Right kidney (tissue), 1 donor: ENCODE data around the gene PLEKHA4.
"Not testable (repeated sequence)": the region's sequence is repeated elsewhere in the genome, so short reads cannot be mapped to it uniquely, and the experiment has no call there.

Experiments
- DNase-seq: peaks from one replicate; pipeline ENCODE4 v3.0.0-alpha.2; 2016

The PLEKHA4 gene

GRCh38 chr19:48866692-48867091, 1.7 kb downstream of the PLEKHA4 start:
- no peak for DNase-seq

- no peak for DNase-seq
These were observed 5.6 kb downstream of the PLEKHA4 start for GRCh38 chr19:48862827-48863226.

GRCh38 chr19:48861313-48861712, 7.1 kb downstream of the PLEKHA4 start:
- DNase-seq: no peak

GRCh38 chr19:48859711-48860572, 8.5 kb downstream of the PLEKHA4 start:
- no peak for DNase-seq

DNA sequence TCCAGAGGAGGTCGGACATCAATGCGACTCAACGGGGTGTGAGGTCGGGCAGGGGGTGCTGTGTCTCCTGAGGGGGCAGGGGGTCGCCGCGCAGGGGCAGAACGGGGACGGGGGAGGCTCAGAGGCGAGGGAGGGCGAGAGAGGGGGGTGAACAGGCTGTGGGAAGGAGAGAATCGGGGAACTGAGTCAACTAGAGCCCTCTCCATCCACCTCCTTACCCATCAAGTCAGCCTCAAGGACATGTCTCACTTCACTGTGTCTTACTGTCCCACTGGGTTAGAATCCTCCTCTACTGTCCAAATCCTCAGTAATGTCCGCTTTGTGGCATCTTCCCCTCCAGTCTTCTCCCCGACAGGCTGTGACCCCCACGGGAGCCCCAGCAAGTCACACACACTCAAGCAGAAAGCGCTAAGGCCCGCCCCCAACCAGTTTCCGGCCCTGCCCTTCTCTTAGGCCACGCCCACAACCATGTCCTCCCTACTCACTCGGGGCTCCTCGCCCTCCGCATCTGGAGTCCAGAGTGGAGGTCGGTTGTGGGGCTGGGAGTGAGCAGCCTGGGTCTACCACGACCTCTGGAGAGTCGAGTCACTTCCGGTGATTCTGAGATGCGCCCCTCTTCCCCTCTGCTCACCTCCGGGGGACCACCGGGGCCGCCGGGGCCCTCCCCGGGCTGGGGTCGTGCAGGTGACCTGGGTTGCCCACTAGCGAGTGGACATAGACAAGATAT, 9.3 kb downstream of the PLEKHA4 start:
- no peak for DNase-seq

DNA sequence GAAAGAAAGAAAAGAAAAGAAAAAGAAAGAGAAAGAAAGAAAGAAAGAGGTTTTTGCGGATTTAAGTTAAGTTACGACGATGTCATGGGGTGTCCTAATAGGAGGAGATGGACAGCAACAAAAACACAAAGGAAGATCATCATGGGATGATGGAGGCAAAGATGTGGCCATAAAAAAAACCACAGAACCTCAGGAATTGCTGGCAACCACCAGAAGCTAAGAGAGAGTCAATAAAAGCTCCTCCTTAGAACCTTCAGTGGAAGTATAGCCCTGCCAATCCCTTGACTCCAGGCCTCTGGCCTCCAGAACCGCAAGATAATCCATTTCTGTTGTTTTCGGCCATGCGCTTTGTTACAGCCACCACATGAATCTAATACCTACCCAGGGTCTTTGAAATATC, 11.5 kb downstream of the PLEKHA4 start:
- DNase-seq: no peak

DNA sequence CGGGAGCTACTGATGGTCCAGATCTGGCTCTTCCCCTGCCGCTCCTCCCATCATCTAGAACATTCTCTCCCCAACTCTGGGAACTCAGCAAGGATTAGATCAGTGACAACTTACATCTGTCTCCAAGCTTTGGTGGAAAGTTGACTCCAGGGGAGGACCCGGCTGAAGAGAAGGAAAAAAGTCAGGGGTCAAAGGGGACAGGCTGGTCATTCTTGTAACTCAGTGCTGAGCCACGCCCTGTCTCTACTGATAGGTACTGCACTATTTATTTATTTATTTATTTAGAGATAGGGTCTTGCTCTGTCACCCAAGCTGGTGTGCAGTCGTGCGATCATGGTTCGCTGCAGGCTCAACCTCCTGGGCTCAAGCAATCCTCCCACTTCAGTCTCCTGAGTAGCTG, 14.3 kb downstream of the PLEKHA4 start:
- no peak for DNase-seq

DNA sequence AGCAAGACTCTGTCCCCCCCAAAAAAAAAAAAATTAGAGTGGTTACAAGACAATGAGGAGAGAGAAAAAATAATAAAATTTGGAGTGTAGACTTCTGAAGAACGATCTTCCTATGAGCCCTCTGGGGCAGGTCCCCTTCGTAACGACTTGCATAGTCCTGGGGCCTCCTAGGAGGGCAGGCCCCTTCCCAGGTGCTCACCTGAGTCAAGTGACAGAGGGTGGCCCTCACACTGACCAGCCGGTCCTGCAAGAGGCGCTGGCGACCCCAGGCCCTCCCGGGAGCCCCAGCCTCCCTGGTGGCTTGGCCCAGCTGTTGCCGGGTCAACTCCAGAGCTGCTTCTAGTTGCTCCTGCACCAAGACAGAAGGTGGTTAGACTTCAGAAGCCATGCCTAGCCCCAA, 14.9 kb downstream of the PLEKHA4 start:
- no peak for DNase-seq

- no peak for DNase-seq
These were observed 16.1 kb downstream of the PLEKHA4 start for GRCh38 chr19:48852292-48852691.

- not testable (repeated sequence) for DNase-seq
These were observed 21.8 kb downstream of the PLEKHA4 start for GRCh38 chr19:48846659-48847058.

GRCh38 chr19:48845384-48845783, 23.0 kb downstream of the PLEKHA4 start:
- DNase-seq: no peak

DNA sequence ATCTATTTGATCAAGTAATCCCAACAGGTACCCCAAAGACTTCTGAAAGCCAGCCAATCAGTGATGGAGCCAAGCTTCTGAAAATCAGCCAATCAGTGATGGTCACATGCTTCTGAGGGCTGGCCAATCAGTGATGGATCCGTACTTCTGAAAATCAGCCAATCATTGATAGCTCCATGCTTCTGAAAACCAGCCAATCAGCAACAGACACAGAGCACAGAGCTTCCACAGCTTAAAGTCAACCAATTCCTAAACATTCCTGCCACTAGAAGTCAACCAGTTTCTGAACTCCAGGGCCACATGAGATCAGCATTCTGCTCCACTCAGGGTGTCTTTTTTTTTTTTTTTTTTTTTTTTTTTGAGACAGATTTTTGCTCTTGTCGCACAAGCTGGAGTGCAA, 23.9 kb downstream of the PLEKHA4 start:
- DNase-seq: no peak

GRCh38 chr19:48842789-48843162, 25.6 kb downstream of the PLEKHA4 start:
- DNase-seq: peak; percentile 66

- DNase-seq: no peak
These were observed 26.8 kb downstream of the PLEKHA4 start for GRCh38 chr19:48841571-48841970.

DNA sequence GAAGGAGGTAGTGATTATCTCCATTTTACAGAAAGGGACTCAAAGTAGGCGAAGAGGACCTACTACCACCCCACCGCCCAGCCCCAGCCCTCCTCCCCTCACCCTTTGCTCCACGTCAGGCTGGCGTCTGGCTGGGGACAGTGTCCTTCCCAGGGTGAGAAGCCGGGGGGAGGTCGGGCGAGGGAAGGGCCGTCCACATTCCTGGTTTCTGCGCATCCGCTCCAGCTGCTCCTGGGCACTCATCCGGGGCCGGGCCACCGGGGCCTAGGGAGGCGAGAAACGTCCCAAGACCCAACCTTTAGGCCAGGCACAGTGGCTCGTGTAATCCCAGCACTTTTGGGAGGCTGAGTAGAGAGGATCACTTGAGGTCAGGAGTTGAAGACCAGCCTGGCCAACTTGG, 27.4 kb downstream of the PLEKHA4 start:
- DNase-seq: no peak

- DNase-seq: no peak
These were observed 30.7 kb downstream of the PLEKHA4 start for GRCh38 chr19:48837687-48838086.

DNA sequence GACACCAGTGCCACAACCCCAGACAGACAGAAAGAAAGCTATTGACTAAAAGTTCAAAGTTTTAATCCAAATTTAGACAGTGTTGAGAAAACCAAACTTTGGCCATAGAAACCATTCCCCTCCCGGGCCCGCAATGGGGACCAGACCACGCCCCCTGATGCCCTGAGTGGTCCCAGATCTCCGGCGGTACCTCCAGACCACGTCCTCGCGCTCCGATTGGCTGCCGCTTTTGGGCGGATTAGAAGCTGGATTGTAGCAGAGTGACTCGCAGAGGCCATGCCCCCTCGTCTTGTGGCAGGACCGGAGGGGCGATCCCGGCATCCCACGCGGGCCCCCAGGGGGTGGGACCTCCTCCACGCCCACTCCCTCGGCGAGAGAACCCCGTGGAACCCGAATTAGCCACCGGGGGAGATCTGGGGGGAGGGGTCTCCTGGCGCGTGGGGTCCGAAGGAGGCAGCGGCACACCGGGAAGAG, 31.3 kb downstream of the PLEKHA4 start:
- DNase-seq: peak; percentile 76

DNA sequence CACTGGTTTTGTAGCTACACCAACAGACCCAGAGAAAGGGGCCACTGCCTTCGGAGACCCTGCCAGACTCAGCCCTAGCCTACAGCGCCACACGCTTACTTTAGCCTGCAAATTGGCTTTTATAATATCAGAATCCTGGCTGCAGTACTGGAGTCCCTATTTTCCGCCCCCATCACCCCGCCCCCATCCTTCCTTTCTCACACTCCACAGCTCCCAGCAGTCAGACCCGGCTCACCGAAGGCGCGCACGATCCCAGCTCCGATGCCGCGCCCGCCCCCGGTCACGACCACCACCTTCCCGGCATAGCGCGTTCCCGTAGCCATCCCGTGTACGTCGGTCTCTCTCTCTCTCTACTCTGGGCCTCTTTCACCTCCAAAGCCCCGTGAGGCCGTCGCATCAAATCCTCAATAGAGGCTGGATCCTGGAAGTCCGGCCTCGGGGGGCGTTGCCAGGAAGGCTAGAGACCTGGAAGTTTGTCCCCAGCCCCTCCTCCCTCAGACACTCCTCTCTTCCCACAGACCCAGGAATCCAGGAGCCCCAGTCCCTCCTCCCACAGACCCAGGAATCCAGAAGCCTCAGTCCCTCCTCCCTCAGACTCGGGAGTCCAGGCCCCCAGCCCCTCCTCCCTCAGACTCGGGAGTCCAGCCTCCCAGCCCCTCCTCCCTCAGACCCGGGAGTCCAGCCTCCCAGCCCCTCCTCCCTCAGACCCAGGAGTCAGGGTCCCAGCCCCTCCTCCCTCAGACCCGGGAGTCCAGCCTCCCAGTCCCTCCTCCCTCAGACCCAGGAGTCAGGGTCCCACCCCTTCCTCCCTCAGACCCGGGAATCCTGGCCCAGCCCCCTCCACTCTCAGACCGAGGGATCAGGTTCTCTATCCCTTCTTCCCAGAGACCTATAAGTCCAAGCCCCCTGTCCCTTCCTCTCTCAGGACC, 32.1 kb downstream of the PLEKHA4 start, which contains the start of gene HSD17B14:
Gene HSD17B14 (minus strand): TSS at position 403 of the 929 bp plus-strand sequence. CDS start 80 bp downstream, at position 323.
- DNase-seq: peak; percentile 76

DNA sequence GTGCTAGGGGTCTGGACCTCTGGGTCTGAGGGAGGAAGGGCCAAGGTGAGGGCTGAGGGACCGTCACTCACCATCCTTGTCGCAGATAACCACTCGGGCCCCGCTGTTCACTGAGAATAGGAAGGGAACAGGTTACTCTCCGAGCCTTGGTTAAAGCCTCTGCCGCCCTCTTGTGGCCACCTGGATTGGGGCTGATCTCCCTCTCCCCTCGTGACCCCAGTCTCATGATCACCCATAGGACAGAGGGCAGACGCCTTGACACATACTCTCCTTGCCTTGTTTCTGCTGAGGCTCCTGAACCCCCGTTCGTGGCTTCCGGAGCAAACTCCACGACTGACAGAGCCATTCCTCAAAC, 32.7 kb downstream of the PLEKHA4 start:
- DNase-seq: peak; percentile 79

DNA sequence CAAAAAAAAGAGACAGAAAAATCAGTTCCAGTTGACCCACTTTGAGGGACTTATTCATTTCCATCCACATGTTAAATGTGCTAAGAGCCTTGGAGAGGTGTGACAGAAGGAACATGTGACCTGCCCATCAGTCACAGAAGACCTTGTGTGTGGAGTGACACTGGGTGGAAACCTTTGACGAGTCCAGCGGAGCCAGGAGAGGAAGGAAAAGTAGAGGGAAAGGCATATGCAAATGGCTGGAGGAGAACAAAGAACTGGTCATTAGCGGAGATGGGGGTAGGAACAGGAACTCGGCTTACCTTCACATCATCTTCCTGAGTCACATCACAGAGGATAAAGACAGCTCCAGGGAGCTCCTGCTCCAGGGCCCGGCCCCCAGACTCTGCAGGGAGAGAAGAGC, 34.4 kb downstream of the PLEKHA4 start:
- DNase-seq: no peak

DNA sequence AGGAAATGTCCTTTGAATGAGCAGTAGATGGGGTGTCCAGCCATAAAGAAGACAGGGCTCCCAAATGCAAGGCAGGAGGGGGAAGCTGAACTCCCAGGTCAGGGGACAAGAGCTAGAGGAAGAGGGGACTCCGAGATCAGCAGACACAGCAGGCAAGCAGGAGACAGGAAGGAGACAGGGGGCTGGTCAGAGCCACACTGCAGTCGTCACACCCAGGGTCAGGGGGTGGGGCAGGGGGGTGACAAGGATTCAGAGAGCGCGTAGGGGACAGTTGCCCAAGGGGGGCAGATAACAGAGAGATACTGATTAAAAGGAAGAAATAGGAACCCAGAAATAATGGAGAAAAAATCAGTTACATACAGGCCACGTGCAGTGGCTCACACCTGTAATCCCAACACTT, 35.4 kb downstream of the PLEKHA4 start:
- DNase-seq: no peak

DNA sequence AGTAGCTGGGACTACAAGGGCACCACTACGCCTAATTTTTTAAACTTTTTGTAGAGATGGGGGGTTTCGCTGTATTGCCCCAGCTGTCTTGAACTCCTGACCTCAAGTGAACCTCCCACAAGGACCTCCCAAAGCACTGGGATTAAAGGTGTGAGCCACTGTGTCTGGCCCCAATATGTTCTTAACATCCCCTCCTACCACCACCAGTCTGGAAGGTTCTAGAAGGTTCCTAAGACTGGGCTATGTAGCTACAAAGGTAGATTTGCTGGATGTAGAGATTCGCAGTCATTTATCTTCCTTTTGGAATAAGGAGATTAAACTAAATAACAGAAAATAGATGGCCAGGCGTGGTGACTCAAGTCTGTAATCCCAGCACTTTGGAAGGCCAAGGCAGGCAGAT, 37.5 kb downstream of the PLEKHA4 start:
- no peak for DNase-seq

DNA sequence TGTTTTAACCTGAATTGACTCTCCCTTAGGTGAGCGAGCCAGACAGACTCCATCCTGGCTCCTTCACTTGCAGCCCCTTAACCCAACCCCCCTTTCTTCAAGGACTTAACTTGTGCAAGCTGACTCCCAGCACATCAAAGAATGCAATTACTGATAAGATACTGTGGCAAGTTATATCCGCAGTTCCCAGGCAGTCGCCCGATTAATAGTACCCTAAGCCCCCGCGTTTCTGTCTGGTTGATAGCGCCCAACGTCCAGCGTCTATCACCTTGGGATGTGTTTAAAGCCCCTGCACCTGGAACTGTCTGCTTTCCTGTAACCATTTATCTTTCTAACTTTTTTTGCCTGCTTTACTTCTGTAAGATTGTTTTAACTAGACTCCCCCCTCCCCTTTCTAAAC, 38.3 kb downstream of the PLEKHA4 start:
- no peak for DNase-seq
